Brain pericyte (primary cell): ENCODE data around the gene C11orf68.
A peak's percentile ranks its signal among the peaks of the same experiment; 100 is the strongest.
"Not testable (repeated sequence)": the region's sequence is repeated elsewhere in the genome, so short reads cannot be mapped to it uniquely, and the experiment has no call there.

ENCODE experiments used
- DNase-seq: peaks from one replicate; pipeline ENCODE4 v3.0.0-alpha.2; 2012; ENCODE audit warnings: low read depth, low spot score

C11orf68 gene

DNA sequence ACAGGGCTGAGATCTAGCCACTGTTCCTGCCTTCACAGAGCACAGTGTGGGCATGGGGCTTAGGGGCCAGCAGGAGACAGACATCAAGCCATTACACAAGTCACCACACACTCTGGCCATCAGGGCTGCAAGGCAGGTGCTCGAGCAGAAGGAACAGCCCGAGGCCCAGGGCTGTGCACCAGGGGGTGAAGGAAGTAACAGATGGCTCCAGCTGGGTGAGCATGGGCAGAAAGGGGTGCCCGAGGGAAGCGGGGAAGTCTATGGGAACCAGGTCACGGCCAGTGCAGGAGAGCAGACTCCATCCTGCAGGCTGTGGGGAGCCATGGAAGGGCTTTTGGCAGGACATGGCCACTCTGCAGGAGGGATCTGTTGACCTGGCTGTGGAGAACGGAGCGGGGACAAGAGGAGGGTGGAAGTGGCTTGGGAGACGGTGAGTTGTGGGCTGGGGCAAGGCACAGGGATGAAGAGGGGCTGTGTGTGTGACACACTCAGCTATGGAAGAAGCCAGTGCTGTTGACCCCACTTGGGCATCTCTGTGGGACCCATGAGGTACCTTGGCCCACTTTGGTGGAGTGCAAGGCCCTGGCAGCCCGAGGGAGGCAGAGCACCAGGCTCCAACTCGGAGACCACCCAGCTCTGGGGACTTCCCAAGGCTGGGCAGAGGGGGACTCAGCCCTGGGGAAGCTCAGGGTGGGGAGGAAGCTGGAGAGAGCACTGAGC is 3.6 kb downstream of the C11orf68 start:
- DNase-seq: no peak

DNA sequence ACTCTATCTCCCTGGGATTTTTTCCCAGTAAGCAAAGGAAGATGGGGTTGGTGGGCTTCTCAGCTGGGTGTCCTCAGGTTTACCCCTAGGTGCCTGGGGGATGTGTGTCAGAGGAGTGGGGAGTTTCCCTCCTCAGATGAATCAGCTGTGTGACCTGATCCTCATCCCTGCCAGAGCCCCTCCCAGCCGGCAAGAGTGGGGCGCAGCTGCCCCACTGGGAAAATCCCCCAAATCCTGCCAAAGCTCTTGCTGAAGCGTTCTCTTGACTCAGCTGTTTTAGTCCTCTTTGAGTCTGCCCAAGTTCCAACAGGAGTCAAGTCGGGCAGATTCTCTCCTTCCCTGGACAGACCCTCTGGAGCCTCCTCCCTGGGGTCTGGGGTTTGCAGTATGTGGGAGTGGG is 6.0 kb downstream of the C11orf68 start:
- DNase-seq: no peak

DNA sequence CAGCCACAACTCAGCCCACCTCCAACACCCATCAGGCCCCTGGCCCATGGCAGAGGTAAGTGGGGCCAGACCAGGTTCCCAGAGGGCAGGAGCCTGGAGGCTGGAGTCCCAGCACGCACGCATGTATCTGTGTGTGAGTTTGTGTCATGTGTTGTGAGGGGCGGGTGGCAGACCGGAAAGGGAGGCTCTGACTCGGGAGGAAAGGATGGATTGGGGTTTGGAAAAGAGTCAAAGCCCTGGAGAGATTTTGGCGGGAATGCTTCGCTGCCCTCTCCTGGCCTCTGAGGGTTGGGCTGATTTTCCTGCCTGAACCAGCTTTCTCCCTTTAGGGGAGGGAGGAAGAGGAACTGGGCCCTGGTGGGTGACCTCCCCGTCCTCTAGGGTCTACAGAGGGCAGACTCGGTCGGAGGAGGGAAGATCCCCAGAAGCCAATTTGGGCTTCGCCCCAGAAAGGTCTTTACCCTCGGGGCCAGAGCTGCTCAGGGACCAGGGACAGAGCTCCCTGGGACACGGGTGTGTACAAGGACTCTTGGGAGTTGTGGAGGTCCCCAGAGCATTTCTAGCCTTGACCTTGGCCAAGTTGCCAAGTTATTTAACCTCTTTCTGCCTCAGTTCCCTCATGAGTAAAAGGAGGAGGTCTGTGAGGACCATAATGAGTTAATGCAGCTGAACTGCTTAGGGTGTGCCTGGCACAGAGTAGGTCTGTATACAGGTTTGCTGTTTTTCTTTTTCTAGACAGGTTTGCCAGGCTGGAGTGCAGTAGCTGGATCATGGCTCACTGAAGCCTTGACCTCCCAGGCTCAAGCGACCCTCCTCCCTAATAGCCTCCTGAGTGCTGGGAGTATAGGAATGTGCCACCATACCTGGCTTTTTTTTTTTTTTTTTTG is 6.9 kb downstream of the C11orf68 start:
- DNase-seq: no peak

GRCh38 chr11:65907878-65908277 is 11.0 kb downstream of the C11orf68 start:
- DNase-seq: no peak

DNA sequence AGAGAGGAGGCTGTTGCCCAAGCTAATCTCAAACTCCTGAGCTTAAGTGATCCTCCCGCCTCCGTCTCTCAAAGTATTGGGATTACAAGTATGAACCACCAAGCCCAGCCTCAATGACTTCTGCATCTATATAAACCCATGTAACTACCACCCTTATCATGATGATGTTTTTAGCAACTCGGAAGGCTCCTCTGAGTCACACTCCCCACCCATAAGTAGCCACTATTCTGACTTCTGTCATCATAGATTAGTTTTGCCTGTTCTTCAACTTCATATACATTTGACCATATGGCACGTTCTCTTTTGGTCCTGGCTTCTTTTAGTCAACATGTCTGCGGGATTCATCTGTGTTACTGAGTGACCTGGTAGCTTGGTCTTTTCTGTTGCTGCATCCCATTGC is 12.3 kb downstream of the C11orf68 start:
- DNase-seq: no peak

- no peak for DNase-seq
Measured at GRCh38 chr11:65903715-65904114, 15.1 kb downstream of the C11orf68 start.

DNA sequence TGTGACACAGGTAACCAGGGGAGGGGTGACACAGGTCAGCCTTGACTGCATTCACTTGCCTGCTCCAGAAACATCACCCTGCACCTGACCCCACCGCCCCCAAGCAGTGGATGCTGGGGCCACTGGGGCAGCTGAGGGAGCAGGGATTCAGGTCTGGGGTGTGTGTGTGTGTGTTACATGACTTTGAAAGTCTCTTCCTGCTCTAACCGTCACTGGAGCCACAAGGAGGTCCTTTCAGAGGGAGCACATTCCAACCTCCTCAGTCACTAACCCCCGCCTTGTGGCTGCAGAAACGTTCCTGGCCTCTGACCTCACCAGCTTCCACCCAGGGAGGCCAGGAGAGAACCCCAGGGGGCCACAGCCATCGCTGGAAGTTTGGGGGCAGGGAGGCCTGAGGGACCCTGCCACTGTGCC is 15.8 kb downstream of the C11orf68 start:
- no peak for DNase-seq

GRCh38 chr11:65900899-65901180 is 18.0 kb downstream of the C11orf68 start:
- no peak for DNase-seq

- peak; percentile 70 for DNase-seq
Measured at GRCh38 chr11:65900125-65900898, 18.6 kb downstream of the C11orf68 start, which contains the start of gene FOSL1. Gene FOSL1, minus strand, starts transcription at chr11:65900388. Its CDS starts 49 bp downstream, at chr11:65900339.

DNA sequence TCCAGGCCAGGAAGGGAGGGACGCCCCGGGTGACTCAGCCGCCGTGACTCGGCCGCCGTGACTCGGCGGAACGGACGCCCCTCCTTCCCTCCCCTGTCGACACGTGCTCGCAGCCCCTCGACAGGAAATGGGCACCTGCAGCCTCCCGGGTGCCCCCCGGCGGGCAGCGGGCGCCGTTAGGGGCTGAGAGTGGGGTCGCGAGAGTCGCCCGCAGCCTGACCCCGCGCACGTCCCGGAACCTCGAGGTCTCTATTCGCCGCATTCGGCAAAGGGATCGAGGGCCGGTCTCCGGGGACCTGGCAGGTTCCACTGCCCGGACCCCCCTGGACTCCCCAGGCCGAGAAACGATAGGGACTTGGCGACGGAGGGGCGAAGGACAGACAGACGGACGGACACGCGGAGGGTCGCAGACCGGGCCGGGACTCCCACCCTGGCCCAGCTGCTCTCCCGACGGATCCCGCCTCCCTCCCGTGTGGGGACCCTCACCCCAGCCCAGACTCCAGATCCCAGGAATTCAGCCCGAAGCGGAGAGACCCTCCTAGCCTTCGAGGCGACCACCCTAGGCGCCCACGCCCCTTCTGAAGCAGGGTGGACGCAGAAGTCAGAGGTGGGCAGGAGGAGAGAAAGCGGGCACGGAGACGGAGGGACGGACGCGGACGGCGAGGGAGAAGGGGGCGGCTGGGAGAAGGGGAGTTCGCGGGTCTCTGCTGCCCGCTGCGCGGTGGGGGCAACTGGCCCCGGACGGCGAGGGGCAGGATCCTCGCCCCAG is 19.3 kb downstream of the C11orf68 start:
- no peak for DNase-seq

DNA sequence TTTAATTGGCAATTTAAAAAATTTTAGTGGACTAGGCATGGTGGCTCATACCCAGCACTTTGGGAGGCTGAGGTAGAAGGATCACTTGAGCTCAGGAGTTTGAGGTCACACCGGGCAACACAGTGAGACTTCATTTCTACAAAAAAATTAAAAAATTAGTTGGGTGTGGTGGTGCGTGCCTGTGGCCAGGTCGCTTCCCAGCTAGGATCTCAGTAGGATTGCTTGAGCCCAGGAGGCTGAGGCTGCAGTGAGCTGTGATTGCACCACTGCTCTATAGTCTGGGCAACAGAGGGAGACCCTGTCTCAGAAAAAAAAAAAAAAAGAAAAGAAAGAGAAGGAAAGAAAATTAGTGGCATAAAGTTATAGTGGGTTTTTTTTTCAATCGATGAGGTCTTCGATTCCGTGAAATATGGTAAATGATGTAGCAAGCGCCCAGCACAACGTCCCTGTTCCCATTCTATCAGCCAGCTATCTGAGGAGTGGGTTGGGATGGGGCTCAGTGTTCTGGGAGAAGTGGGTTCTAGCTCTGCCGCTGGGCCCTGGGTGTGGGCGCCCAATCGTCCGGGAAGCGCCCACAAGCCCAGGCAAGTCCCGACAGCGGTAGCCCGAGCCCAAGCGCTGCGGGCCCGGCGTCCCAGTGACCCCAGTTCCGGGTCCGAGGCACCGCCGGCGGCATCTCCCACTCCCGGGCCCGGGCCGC is 20.1 kb downstream of the C11orf68 start:
- no peak for DNase-seq

- DNase-seq: no peak
Measured at GRCh38 chr11:65897020-65897471, 21.8 kb downstream of the C11orf68 start.

- no peak for DNase-seq
Measured at GRCh38 chr11:65896034-65896999, 22.5 kb downstream of the C11orf68 start.

GRCh38 chr11:65895482-65895981 is 23.3 kb downstream of the C11orf68 start:
- no peak for DNase-seq

DNA sequence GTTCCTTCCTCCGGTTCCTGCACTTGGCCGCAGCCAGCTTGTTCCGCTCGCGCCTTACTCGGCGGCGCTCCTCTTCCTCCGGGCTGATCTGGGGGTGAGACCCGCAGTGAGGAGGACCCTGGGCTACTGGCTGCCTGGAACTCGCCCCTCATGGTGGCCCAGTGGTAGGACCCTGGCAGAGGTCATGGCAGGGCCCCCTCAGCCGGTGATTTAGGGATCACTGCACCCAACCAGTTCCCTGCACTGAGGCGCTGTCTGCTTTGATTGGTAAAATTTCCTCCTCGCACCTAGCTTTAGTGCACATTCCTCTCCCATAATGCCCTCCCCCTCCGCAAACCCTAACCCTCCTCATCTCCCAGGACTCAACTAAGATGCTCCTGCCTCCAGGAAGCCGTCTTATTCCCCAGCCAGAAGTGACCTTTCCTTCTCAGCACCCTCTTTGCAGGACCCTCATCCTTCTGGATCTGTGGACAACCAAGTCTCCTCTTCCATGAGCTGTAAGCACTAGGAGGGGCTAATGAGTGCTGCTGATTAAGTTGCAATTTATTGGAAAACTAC is 24.7 kb downstream of the C11orf68 start:
- DNase-seq: no peak

DNA sequence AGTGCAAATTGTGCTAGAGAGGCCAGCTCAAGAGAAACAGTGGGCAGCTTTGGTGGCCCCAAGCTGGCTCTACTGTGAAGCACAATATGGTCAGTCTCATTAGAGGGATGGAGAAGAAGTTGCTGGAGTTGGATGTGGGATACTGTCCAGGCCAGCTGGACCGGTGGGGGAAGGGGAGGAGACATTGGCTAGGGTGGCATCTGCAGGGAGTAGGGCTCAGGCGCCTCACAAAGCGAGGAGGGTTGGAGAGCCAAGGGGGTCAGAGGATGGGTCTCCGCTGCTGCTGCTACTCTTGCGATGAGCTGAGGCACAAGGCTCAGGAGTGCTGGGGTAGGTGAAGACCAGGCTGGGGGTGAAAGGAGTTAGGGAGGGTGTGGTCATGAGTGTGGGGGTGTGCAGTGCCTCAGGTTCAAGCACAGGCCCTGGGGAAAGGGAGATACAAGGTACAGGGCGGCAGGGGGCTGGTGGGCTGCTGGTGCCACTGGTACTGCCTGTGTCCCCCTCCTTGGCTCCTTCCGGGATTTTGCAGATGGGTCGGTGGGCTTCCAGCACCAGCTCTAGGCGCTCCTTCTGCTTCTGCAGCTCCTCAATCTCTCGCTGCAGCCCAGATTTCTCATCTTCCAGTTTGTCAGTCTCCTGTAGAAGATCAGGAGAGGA is 26.1 kb downstream of the C11orf68 start:
- DNase-seq: no peak

DNA sequence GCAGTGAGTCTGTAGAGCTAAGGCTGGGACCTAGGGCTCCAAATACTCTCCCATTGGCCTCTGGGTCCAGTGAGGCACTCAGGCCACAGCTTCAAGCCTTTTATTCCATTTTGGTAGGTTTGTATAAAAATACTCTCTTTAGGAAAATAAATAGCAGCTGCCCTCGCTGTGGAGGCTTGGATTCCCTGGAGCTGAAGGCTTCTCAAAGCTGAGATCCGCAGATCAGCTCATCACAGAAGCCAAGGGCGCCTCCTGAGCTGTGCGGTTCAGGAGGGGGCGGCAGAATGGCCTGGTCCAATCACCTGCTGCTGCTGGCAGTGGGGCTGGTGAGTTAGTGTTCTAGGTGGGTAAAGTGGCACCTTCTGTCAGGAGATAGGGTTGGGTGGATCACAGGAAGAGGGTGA is 26.7 kb downstream of the C11orf68 start:
- not testable (repeated sequence) for DNase-seq
